Adrenal gland (tissue), 12 donors: Measurements from ENCODE around the gene C1QTNF7. TPM values are rescaled to one million over a fixed set of nuclear protein-coding genes. Genes with fewer than 3 reads are reported as not detected.

Experiments used
- DNase-seq, 7 donors: peaks; one replicate each; pipeline ENCODE4 v3.0.0-alpha.2; 2019 to 2020
- H3K27ac ChIP-seq, 5 donors: fragments of 200-600 bp; sonication (generic) in 4 of 5; 1 replicate in 3 of 5; 2 replicates in 2 of 5; pipeline versions ENCODE4 v1.5.1 to v1.8.0; 2016 to 2020; ENCODE audit warnings: mild to moderate bottlenecking in 1 of 5
- H3K27me3 ChIP-seq: fragments of 200-600 bp; 2 replicates; pipeline ENCODE4 v1.8.0; 2021
- H3K36me3 ChIP-seq, 2 donors: fragments of 200-600 bp; replicated peaks in 1 of 2; 1 replicate in 1 of 2; 2 replicates in 1 of 2; pipeline versions ENCODE4 v1.5.1 to v1.8.0; 2018 to 2022
- H3K4me1 ChIP-seq, 2 donors: fragments of 200-600 bp; replicated peaks in 1 of 2; 1 replicate in 1 of 2; 2 replicates in 1 of 2; pipeline versions ENCODE4 v1.5.1 to v1.8.0; 2018 to 2021
- H3K4me3 ChIP-seq, 4 donors: fragments of 200-600 bp; sonication (generic) in 3 of 4; one replicate each; pipeline ENCODE4 v1.5.1; 2016 to 2018
- H3K9me3 ChIP-seq, 3 donors: fragments of 200-600 bp; sonication (generic) in 1 of 3; replicated peaks in 1 of 3; 1 replicate in 2 of 3; 2 replicates in 1 of 3; pipeline versions ENCODE4 v1.5.1 to v1.8.0; 2016 to 2021
- CTCF ChIP-seq, 6 experiments: fragments of 450-650 bp in 4 of 6; fragments of 200-600 bp in 2 of 6; sonication (generic) in 1 of 6; IDR thresholded peaks; 1 replicate in 5 of 6; 2 replicates in 1 of 6; pipeline versions ENCODE4 v1.5.1 to v1.8.0; 2016 to 2021; ENCODE audit warnings: antibody characterized with exemption in 6 of 6, mild to moderate bottlenecking in 2 of 6, moderate library complexity in 1 of 6
- POLR2A ChIP-seq, 2 donors: fragments of 450-650 bp; IDR thresholded peaks; one replicate each; pipeline ENCODE4 v1.6.1; 2017; ENCODE audit warnings: antibody characterized with exemption in 2 of 2, mild to moderate bottlenecking in 2 of 2, moderate library complexity in 1 of 2
- WGBS, 4 donors: extraction: QIAGEN DNeasy Blood & Tissue Kit in 2 of 4; methylation state at CpG; one replicate each; pipeline versions ENCODE4 v1.1.5 to v1.1.7; 2013 to 2017; 5-methylcytosine and 5-hydroxymethylcytosine counted together
- intact Hi-C, 2 donors: fragments of 100-400 bp; cut with DNase I; formaldehyde crosslinking; loops; one replicate each; pipeline versions ENCODE4 v1.14.1 to v1.15.0; 2022 to 2023
- polyA plus RNA-seq, 3 donors: library from polyadenylated mRNA; stranded (reverse); fragments of 200-250 nt in 2 of 3; fragments of 350-450 nt in 1 of 3; fragmentation: Illumina TruSeq in 1 of 3; extraction: RNeasy Lipid Tissue Mini Kit (QIAGEN cat#74804) in 1 of 3; gene quantifications; one replicate each; pipeline ENCODE4 v1.2.3, GENCODE V29; 2013 to 2014
- total RNA-seq, 9 donors: library from RNA; depleted of rRNA in 4 of 9; stranded (reverse); fragments of >200 nt in 4 of 9; fragments of 120-200 nt in 1 of 9; fragmentation: NEBNext Ultra II Directional in 1 of 9; extraction: Animal tissue kit (Norgen Biotek cat#: 25700) in 1 of 9; gene quantifications; one replicate each; pipeline versions ENCODE4 v1.1.0 to v1.2.4, GENCODE V29; 2013 to 2023
- donor health status: healthy with polysubstance abuse.
- donor health status: Bipolar disorder and iron deficiency.
- donor health status: DM: yes; HTN: yes; CAD: no.
- donor health status: DM: no; HTN: no; CAD: no.
- donor health status: DM: no; HTN: no; CAD: no.
- donor health status: DM: yes; HTN: yes; CAD: no.

The C1QTNF7 gene
- total and polyA plus RNA-seq, 12 donors: 0.09 to 2.8 (median 1.1) TPM

- intact Hi-C loops: loop anchor here (10.0 kb wide), 2 partner anchors 63 to 157 kb away; no protein-coding TSS in a partner anchor
Measured at GRCh38 chr4:15392053-15392805, 35.6 kb upstream of the C1QTNF7 start.

DNA sequence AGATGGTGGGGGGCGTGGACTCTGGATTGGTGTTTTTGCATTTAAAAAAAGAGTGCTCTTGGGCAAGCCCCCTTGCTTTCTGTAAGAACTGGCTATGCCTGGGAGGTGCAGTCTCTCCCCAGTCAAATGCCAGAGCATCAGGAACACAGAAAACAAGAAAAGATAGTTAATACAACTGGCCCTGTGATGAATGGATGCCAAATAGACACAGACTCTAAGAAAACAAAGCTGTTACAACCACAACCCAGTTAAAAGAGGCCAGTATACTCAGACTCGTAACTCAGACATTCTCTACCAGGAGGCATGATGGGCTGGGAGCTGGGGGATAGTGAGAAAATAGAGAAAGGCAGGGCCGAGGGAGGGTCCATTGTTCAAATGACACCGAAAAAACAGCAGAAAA lies 32.5 kb upstream of the C1QTNF7 start:
- no peak overlapping the region for H3K4me3 ChIP-seq
- WGBS, 4 donors: 85 to 92% (median 90%) methylated on average over 4 of the region's 4 CpGs
- no peak for DNase-seq
- TF ChIP-seq CTCF (IDR thresholded peaks at IDR 0.05) (no peak), POLR2A (IDR thresholded peaks at IDR 0.05) (no peak)
- H3K27ac ChIP-seq: no peak overlapping the region
- H3K9me3 ChIP-seq: no peaks in the 10 kb centered on the region
- no peaks in the 10 kb centered on the region for H3K36me3 ChIP-seq
- intact Hi-C loops: loop anchor here (5.0 to 10.0 kb wide), 3 partner anchors 59 to 161 kb away; no protein-coding TSS in a partner anchor
- peaks cover 0 to 7% of the 10 kb centered on the region in 2 donors for H3K4me1 ChIP-seq
- no peaks in the 10 kb centered on the region for H3K27me3 ChIP-seq

More at GRCh38 chr4:15392053-15392805, 35.6 kb upstream of the C1QTNF7 start:
- 86 to 96% (median 92%) methylated on average over 8 of the region's 8 CpGs for WGBS, 4 donors
- Histone ChIP-seq H3K4me1 (no peaks in the 10 kb centered on the region), H3K27ac (no peak overlapping the region), H3K9me3 (no peaks in the 10 kb centered on the region), H3K36me3 (no peaks in the 10 kb centered on the region), H3K27me3 (no peaks in the 10 kb centered on the region), H3K4me3 (no peak overlapping the region)
- TF ChIP-seq POLR2A (IDR thresholded peaks at IDR 0.05): no peak
- no peak for TF ChIP-seq CTCF (IDR thresholded peaks at IDR 0.05)
- no peak for DNase-seq

- TF ChIP-seq CTCF (IDR thresholded peaks at IDR 0.05) (peak; percentile 48 to 68 (median 60)), POLR2A (IDR thresholded peaks at IDR 0.05) (no peak)
- H3K4me3 ChIP-seq: no peak overlapping the region
- no peak overlapping the region for H3K27ac ChIP-seq
- intact Hi-C loops: loop anchor here (5.0 to 10.0 kb wide), 3 partner anchors 59 to 161 kb away; no protein-coding TSS in a partner anchor
- DNase-seq: peak in 6 of 7 donors; percentile 40 to 75 (median 49)
- H3K36me3 ChIP-seq: no peaks in the 10 kb centered on the region
- peaks cover 4 to 15% of the 10 kb centered on the region in 2 donors for H3K4me1 ChIP-seq
- no peaks in the 10 kb centered on the region for H3K27me3 ChIP-seq
- no peaks in the 10 kb centered on the region for H3K9me3 ChIP-seq
- WGBS, 4 donors: 61 to 67% (median 66%) methylated on average over 3 to 4 of the region's 4 CpGs
Measured at GRCh38 chr4:15396157-15396800, 31.6 kb upstream of the C1QTNF7 start.

DNA sequence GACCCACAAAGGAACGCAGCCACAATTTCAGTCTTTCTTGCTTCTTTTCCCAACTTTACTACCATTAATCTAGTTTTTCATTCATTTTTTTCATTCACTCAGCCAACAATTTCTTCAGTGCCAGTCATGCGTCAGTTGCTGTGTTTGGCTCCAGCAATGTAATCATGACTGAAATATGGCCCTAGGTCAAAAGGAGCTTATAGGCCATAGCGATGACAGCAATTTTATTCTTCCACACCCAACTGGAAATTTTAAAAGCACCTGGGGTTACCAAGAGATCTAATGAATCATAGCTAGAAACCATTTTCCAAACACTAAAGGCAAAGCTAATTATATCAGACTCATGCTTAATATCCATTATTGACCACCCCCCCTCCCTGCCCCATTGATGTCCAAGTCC lies 29.8 kb upstream of the C1QTNF7 start:
- no peak for TF ChIP-seq CTCF (IDR thresholded peaks at IDR 0.05)
- TF ChIP-seq POLR2A (IDR thresholded peaks at IDR 0.05): no peak
- Histone ChIP-seq H3K9me3 (no peaks in the 10 kb centered on the region), H3K27me3 (no peaks in the 10 kb centered on the region), H3K4me3 (no peak overlapping the region), H3K27ac (no peak overlapping the region), H3K36me3 (no peaks in the 10 kb centered on the region), H3K4me1 (peaks cover 4 to 24% of the 10 kb centered on the region in 2 donors)
- intact Hi-C loops: loop anchor here (5.0 to 10.0 kb wide), 3 partner anchors 57 to 163 kb away; no protein-coding TSS in a partner anchor
- 58 to 85% (median 78%) methylated on average over 3 of the region's 3 CpGs for WGBS, 4 donors
- no peak for DNase-seq
